H9 (cell line): ENCODE results near the gene LRRC17. TPM values are rescaled to one million over a fixed set of nuclear protein-coding genes. Genes with fewer than 3 reads are reported as not detected.

Source experiments
- DNase-seq: peaks from one replicate; pipeline ENCODE4 v3.0.0-alpha.2; 2017
- H2AFZ ChIP-seq: one replicate; pipeline ENCODE4 v1.6.1; 2013; ENCODE audit warnings: mild to moderate bottlenecking, low read length, control low read depth, moderate library complexity
- H2AK5ac ChIP-seq: 2 replicates; pipeline ENCODE4 v1.6.1; 2013; ENCODE audit warnings: low read length, control low read depth, mixed read lengths; ENCODE audit not compliant: insufficient read length
- H2BK120ac ChIP-seq: one replicate; pipeline ENCODE4 v1.6.1; 2013; ENCODE audit warnings: low read depth, mild to moderate bottlenecking, low read length, control low read depth, inconsistent platforms; ENCODE audit not compliant: poor library complexity, severe bottlenecking
- H2BK12ac ChIP-seq: 2 replicates; pipeline ENCODE4 v1.6.1; 2013; ENCODE audit warnings: low read length, control low read depth, mixed read lengths, low read depth; ENCODE audit not compliant: insufficient read length
- H2BK15ac ChIP-seq: 2 replicates; pipeline ENCODE4 v1.6.1; 2013; ENCODE audit warnings: low read depth, low read length, control low read depth
- H2BK20ac ChIP-seq: one replicate; pipeline ENCODE4 v1.6.1; 2013; ENCODE audit warnings: low read depth, mild to moderate bottlenecking, low read length, control low read depth, inconsistent platforms; ENCODE audit not compliant: poor library complexity, severe bottlenecking
- H2BK5ac ChIP-seq: 2 replicates; pipeline ENCODE4 v1.6.1; 2013; ENCODE audit warnings: low read length, control low read depth, mixed read lengths; ENCODE audit not compliant: insufficient read length
- H3K14ac ChIP-seq: 2 replicates; pipeline ENCODE4 v1.6.1; 2013; ENCODE audit warnings: low read length, control low read depth; ENCODE audit not compliant: insufficient read depth
- H3K18ac ChIP-seq: 2 replicates; pipeline ENCODE4 v1.6.1; 2013; ENCODE audit warnings: low read depth, mild to moderate bottlenecking, mixed read lengths, low read length, control low read depth; ENCODE audit not compliant: insufficient read length
- H3K23ac ChIP-seq: 2 replicates; pipeline ENCODE4 v1.6.1; 2013; ENCODE audit warnings: low read length, control low read depth, mixed read lengths, low read depth; ENCODE audit not compliant: insufficient read length
- H3K23me2 ChIP-seq: 2 replicates; pipeline ENCODE4 v1.6.1; 2013; ENCODE audit warnings: low read depth, mild to moderate bottlenecking, mixed read lengths, low read length, control low read depth; ENCODE audit not compliant: insufficient read length, poor library complexity, severe bottlenecking
- H3K27ac ChIP-seq: 2 replicates; pipeline ENCODE4 v1.5.1; 2013; ENCODE audit warnings: low read length, control low read depth, mixed read lengths, low read depth; ENCODE audit not compliant: insufficient read length
- H3K27me3 ChIP-seq: 2 replicates; pipeline ENCODE4 v1.6.1; 2013; ENCODE audit warnings: low read length, control low read depth, inconsistent platforms; ENCODE audit not compliant: insufficient read depth
- H3K4ac ChIP-seq: 2 replicates; pipeline ENCODE4 v1.6.1; 2013; ENCODE audit warnings: low read depth, mild to moderate bottlenecking, control low read depth, inconsistent platforms, low read length, moderate library complexity
- H3K4me1 ChIP-seq: 2 replicates; pipeline ENCODE4 v1.6.1; 2013; ENCODE audit warnings: low read length, control low read depth, inconsistent platforms; ENCODE audit not compliant: insufficient read depth
- H3K4me2 ChIP-seq: 2 replicates; pipeline ENCODE4 v1.6.1; 2013; ENCODE audit warnings: low read length, control low read depth, mixed read lengths; ENCODE audit not compliant: insufficient read length, insufficient read depth
- H3K56ac ChIP-seq: 2 replicates; pipeline ENCODE4 v1.6.1; 2013; ENCODE audit warnings: low read depth, mild to moderate bottlenecking, mixed read lengths, low read length, control low read depth; ENCODE audit not compliant: insufficient read length
- H3K79me1 ChIP-seq: 2 replicates; pipeline ENCODE4 v1.6.1; 2013; ENCODE audit warnings: low read depth, mild to moderate bottlenecking, moderate library complexity, low read length, control low read depth, inconsistent platforms; ENCODE audit not compliant: insufficient read depth, poor library complexity, severe bottlenecking
- H3K79me2 ChIP-seq: 2 replicates; pipeline ENCODE4 v1.6.1; 2013; ENCODE audit warnings: low read length, control low read depth, inconsistent platforms; ENCODE audit not compliant: insufficient read depth
- H3K9ac ChIP-seq: 2 replicates; pipeline ENCODE4 v1.6.1; 2013; ENCODE audit warnings: low read length, control low read depth, mixed read lengths; ENCODE audit not compliant: insufficient read length; ENCODE audit errors: extremely low read depth
- H3K9me3 ChIP-seq: one replicate; pipeline ENCODE4 v1.6.1; 2013; ENCODE audit warnings: low read depth, low read length, inconsistent platforms; ENCODE audit not compliant: control insufficient read depth
- H3T11ph ChIP-seq: one replicate; pipeline ENCODE4 v1.6.1; 2013; ENCODE audit warnings: mild to moderate bottlenecking, low read length, control low read depth, inconsistent platforms
- H4K20me1 ChIP-seq: one replicate; pipeline ENCODE4 v1.6.1; 2013; ENCODE audit not compliant: control insufficient read depth, insufficient read length, insufficient read depth
- H4K5ac ChIP-seq: 2 replicates; pipeline ENCODE4 v1.6.1; 2013; ENCODE audit warnings: low read depth, mild to moderate bottlenecking, mixed read lengths, low read length, control low read depth; ENCODE audit not compliant: insufficient read length
- H4K8ac ChIP-seq: replicated peaks from 2 replicates; pipeline ENCODE4 v1.6.1; 2013; ENCODE audit warnings: low read length, control low read depth, mixed read lengths, low read depth; ENCODE audit not compliant: insufficient read length
- H4K91ac ChIP-seq: 2 replicates; pipeline ENCODE4 v1.6.1; 2013; ENCODE audit warnings: low read depth, mild to moderate bottlenecking, moderate library complexity, mixed read lengths, low read length, control low read depth; ENCODE audit not compliant: insufficient read length
- H3K27ac Mint-ChIP-seq, 3 experiments: 2 replicates in 2 of 3; 3 replicates in 1 of 3; pipeline ENCODE4 v1.8.0; 2020 to 2021; ENCODE audit warnings: mixed read lengths in 3 of 3, mild to moderate bottlenecking in 1 of 3, moderate library complexity in 1 of 3
- H3K27me3 Mint-ChIP-seq: 2 replicates; pipeline ENCODE4 v1.8.0; 2021; ENCODE audit warnings: low read depth, mild to moderate bottlenecking, moderate library complexity, mixed read lengths
- H3K36me3 Mint-ChIP-seq, 3 experiments: 2 replicates in 2 of 3; 3 replicates in 1 of 3; pipeline ENCODE4 v1.8.0; 2020 to 2021; ENCODE audit warnings: low read depth in 3 of 3, mixed read lengths in 3 of 3; ENCODE audit not compliant: insufficient read depth in 1 of 3
- H3K4me1 Mint-ChIP-seq, 2 experiments: 2 replicates each; pipeline ENCODE4 v1.8.0; 2020; ENCODE audit warnings: mixed read lengths in 2 of 2
- H3K4me3 Mint-ChIP-seq, 2 experiments: 2 replicates in 1 of 2; 3 replicates in 1 of 2; pipeline ENCODE4 v1.8.0; 2020 to 2021; ENCODE audit warnings: mild to moderate bottlenecking in 2 of 2, mixed read lengths in 2 of 2, moderate library complexity in 1 of 2
- H3K9me3 Mint-ChIP-seq, 2 experiments: 2 replicates in 1 of 2; 3 replicates in 1 of 2; pipeline ENCODE4 v1.8.0; 2020; ENCODE audit warnings: mild to moderate bottlenecking in 2 of 2, mixed read lengths in 2 of 2, moderate library complexity in 1 of 2
- CTCF ChIP-seq: fragments of 200-600 bp; sonication (generic); conservative IDR thresholded peaks from 3 replicates; pipeline ENCODE4 v1.8.0; 2021; ENCODE audit warnings: antibody characterized with exemption, mild to moderate bottlenecking
- WGBS: extraction: QIAGEN DNeasy Blood & Tissue Kit; methylation state at CpG from one replicate; pipeline ENCODE4 v1.1.7; 2013; ENCODE audit warnings: missing lambda C conversion rate, low lambda C conversion rate, mixed read lengths; ENCODE audit not compliant: insufficient read length; ENCODE audit errors: extremely low coverage; 5-methylcytosine and 5-hydroxymethylcytosine counted together
- total RNA-seq: library from RNA; stranded (reverse); gene quantifications from 2 replicates; pipeline ENCODE4 v1.2.1, GENCODE V29; 2021

Gene LRRC17
- total RNA-seq, 1 experiment from 2014 or later = 2.0 TPM

DNA sequence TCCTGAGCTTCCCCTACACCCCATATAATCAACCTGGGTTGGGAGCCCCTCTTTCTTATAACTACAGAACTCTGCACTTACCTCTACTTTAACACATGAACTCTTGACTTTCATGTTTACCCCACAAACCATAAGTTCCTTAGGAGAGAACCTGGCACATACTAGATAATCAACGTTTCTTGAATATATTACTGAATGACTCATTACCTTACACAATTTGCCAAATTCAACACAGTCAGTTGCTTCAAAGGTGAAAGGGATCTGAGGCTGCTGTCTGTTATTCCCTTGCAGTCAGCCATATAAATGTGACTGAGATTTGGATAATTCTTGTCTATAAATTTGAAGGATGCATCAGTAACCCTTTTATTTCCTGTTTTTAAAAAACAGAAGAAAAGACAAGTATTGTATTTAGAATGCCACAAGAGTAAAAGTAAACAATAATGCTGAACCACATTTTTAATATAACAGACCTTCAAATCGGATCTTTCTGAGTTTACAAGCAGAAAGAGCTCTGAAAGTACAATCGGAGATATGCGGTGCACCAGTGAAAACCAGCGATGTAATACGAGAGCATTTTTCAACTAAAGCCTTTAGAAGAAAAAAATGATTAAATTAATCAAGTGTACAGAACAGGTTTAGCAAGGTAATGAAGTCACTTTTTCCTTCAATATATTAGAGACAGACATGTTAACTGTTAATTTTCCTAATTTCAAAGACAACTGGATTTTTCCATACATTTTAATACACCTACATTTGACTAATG, 29.5 kb upstream of the LRRC17 start:
- Histone ChIP-seq H3K9me3 (no peaks in the 10 kb centered on the region), H2BK20ac (no peak overlapping the region), H3K14ac (no peak overlapping the region), H2AFZ (no peak overlapping the region), H2BK120ac (no peak overlapping the region), H2BK12ac (no peak overlapping the region), H2BK15ac (no peak overlapping the region), H3K56ac (no peak overlapping the region), H3K4me2 (no peak overlapping the region), H4K91ac (no peak overlapping the region), H2AK5ac (no peak overlapping the region), H3K18ac (no peak overlapping the region), H4K8ac (no peak overlapping the region), H3K79me1 (no peaks in the 10 kb centered on the region), H4K5ac (no peak overlapping the region), H3K9ac (no peak overlapping the region), H3K4ac (no peak overlapping the region), H3K4me1 (no peaks in the 10 kb centered on the region), H2BK5ac (no peak overlapping the region), H3T11ph (no peak overlapping the region), H3K79me2 (no peaks in the 10 kb centered on the region), H3K23ac (no peak overlapping the region), H3K27ac (no peak overlapping the region), H3K23me2 (no peaks in the 10 kb centered on the region), H4K20me1 (no peaks in the 10 kb centered on the region), H3K27me3 (no peaks in the 10 kb centered on the region)
- Mint-ChIP-seq H3K27ac (no peak overlapping the region), H3K9me3 (no peaks in the 10 kb centered on the region), H3K4me1 (no peaks in the 10 kb centered on the region), H3K27me3 (no peaks in the 10 kb centered on the region), H3K4me3 (no peak overlapping the region), H3K36me3 (peaks cover 0 to 1% (median 0%) of the 10 kb centered on the region in 3 experiments; a peak in 3 of 7 replicates)
- WGBS = no CpG with 5 or more reads among the region's 6 CpGs
- no peak for TF ChIP-seq CTCF
- DNase-seq = no peak
